CD8-positive, alpha-beta memory T cell (primary cell): ENCODE measurements around the gene RSU1. TPM values are rescaled to one million over a fixed set of nuclear protein-coding genes. Genes with fewer than 3 reads are reported as not detected.

ENCODE experiments used
- CTCF ChIA-PET: fragments of 350-600 bp; sonication (Branson Sonifier 250); formaldehyde crosslinking; loops from one replicate; lab custom pipeline; 2021; ENCODE audit warnings: antibody characterized with exemption; lab: Charles Lee
- POLR2A ChIA-PET: fragments of 350-600 bp; sonication (Branson Sonifier 250); formaldehyde crosslinking; loops from one replicate; lab custom pipeline; 2021; ENCODE audit warnings: antibody characterized with exemption; lab: Charles Lee
- DNase-seq, 5 donors: peaks; one replicate each; pipeline versions ENCODE4 v3.0.0 to v3.0.0-alpha.2; 2020 to 2022; ENCODE audit warnings: mixed read lengths in 1 of 5
- H3K27ac ChIP-seq: one replicate; pipeline ENCODE4 v1.7.0; 2013; ENCODE audit warnings: low read depth, mild to moderate bottlenecking, low read length, moderate library complexity
- H3K27me3 ChIP-seq: 2 replicates; pipeline ENCODE4 v1.7.0; 2013; ENCODE audit warnings: low read length, mild to moderate bottlenecking; ENCODE audit not compliant: insufficient read depth, poor library complexity, severe bottlenecking
- H3K36me3 ChIP-seq: 2 replicates; pipeline ENCODE4 v1.7.0; 2013; ENCODE audit warnings: mild to moderate bottlenecking, low read length, moderate library complexity; ENCODE audit not compliant: insufficient read depth
- H3K4me1 ChIP-seq: 2 replicates; pipeline ENCODE4 v1.7.0; 2013; ENCODE audit warnings: mild to moderate bottlenecking, low read length, moderate library complexity; ENCODE audit not compliant: insufficient read depth
- H3K4me3 ChIP-seq: 2 replicates; pipeline ENCODE4 v1.7.0; 2013; ENCODE audit warnings: mild to moderate bottlenecking, low read length
- H3K9me3 ChIP-seq: 2 replicates; pipeline ENCODE4 v1.7.0; 2013; ENCODE audit warnings: mild to moderate bottlenecking, low read length
- H3K27ac Mint-ChIP-seq, 8 donors: one replicate each; pipeline ENCODE4 v1.8.0; 2020 to 2021; ENCODE audit warnings: mixed read lengths in 8 of 8, mild to moderate bottlenecking in 6 of 8, inconsistent platforms in 3 of 8, moderate library complexity in 3 of 8
- H3K27me3 Mint-ChIP-seq, 2 donors: one replicate each; pipeline ENCODE4 v1.8.0; 2020 to 2021; ENCODE audit warnings: mixed read lengths in 2 of 2, mild to moderate bottlenecking in 1 of 2, moderate library complexity in 1 of 2
- H3K36me3 Mint-ChIP-seq, 3 donors: one replicate each; pipeline ENCODE4 v1.8.0; 2020 to 2021; ENCODE audit warnings: mixed read lengths in 3 of 3, inconsistent platforms in 1 of 3, mild to moderate bottlenecking in 1 of 3
- H3K4me1 Mint-ChIP-seq, 3 donors: one replicate each; pipeline ENCODE4 v1.8.0; 2020 to 2021; ENCODE audit warnings: mixed read lengths in 3 of 3, inconsistent platforms in 1 of 3, mild to moderate bottlenecking in 1 of 3
- H3K4me3 Mint-ChIP-seq, 7 donors: one replicate each; pipeline ENCODE4 v1.8.0; 2020 to 2021; ENCODE audit warnings: mixed read lengths in 7 of 7, mild to moderate bottlenecking in 6 of 7, moderate library complexity in 4 of 7, inconsistent platforms in 2 of 7
- H3K9me3 Mint-ChIP-seq, 5 donors: one replicate each; pipeline ENCODE4 v1.8.0; 2020 to 2022; ENCODE audit warnings: mixed read lengths in 5 of 5, mild to moderate bottlenecking in 3 of 5, moderate library complexity in 2 of 5, inconsistent platforms in 1 of 5
- polyA plus RNA-seq: library from polyadenylated mRNA; unstranded; fragments of 300-500 nt; fragmentation: Illumina TruSeq; gene quantifications from one replicate; pipeline ENCODE4 v1.2.3, GENCODE V29; 2021
- total RNA-seq, 2 experiments: library from RNA; stranded (reverse); gene quantifications; one replicate each; pipeline ENCODE4 v1.2.3, GENCODE V29; 2021

RSU1 gene
- total and polyA plus RNA-seq, 3 experiments from 2014 or later: 66.4 to 132 (median 68.5) TPM

GRCh38 chr10:16794005-16794404, 23.2 kb downstream of the RSU1 start:
- H3K4me3 Mint-ChIP-seq: no peak overlapping the region
- Histone ChIP-seq H3K4me1 (peaks cover under 1% of the 10 kb centered on the region), H3K27me3 (no peaks in the 10 kb centered on the region), H3K27ac (no peak overlapping the region), H3K9me3 (no peaks in the 10 kb centered on the region), H3K4me3 (no peak overlapping the region), H3K36me3 (no peaks in the 10 kb centered on the region)
- POLR2A ChIA-PET: no interaction called here
- no peak for DNase-seq
- peak overlapping the region in 6 of 8 donors; percentile 21 to 71 (median 34) for H3K27ac Mint-ChIP-seq
- H3K36me3 Mint-ChIP-seq: peaks cover 5 to 48% (median 16%) of the 10 kb centered on the region in 3 donors
- H3K9me3 Mint-ChIP-seq: no peaks in the 10 kb centered on the region
- H3K4me1 Mint-ChIP-seq: peaks cover 26 to 50% (median 38%) of the 10 kb centered on the region in 3 donors
- CTCF ChIA-PET: no interaction called here
- H3K27me3 Mint-ChIP-seq: no peaks in the 10 kb centered on the region

GRCh38 chr10:16792675-16793074, 24.5 kb downstream of the RSU1 start:
- CTCF ChIA-PET: no interaction called here
- Mint-ChIP-seq H3K27ac (peak overlapping the region in 1 of 8 donors; percentile 56), H3K4me3 (no peak overlapping the region), H3K9me3 (no peaks in the 10 kb centered on the region), H3K36me3 (peaks cover 5 to 43% (median 16%) of the 10 kb centered on the region in 3 donors), H3K27me3 (no peaks in the 10 kb centered on the region), H3K4me1 (peaks cover 31 to 56% (median 40%) of the 10 kb centered on the region in 3 donors)
- no peak overlapping the region for H3K4me3 ChIP-seq
- no peaks in the 10 kb centered on the region for H3K36me3 ChIP-seq
- H3K4me1 ChIP-seq: peaks cover 14% of the 10 kb centered on the region
- no peaks in the 10 kb centered on the region for H3K9me3 ChIP-seq
- DNase-seq: no peak
- no peak overlapping the region for H3K27ac ChIP-seq
- H3K27me3 ChIP-seq: no peaks in the 10 kb centered on the region
- POLR2A ChIA-PET: no interaction called here

- H3K27me3 ChIP-seq: no peaks in the 10 kb centered on the region
- no peaks in the 10 kb centered on the region for H3K9me3 Mint-ChIP-seq
- no peak for DNase-seq
- H3K27ac Mint-ChIP-seq: peak overlapping the region; percentile 43 to 99 (median 93)
- H3K4me1 Mint-ChIP-seq: peaks cover 28 to 48% (median 41%) of the 10 kb centered on the region in 3 donors
- H3K27ac ChIP-seq: no peak overlapping the region
- no peaks in the 10 kb centered on the region for H3K27me3 Mint-ChIP-seq
- CTCF ChIA-PET: no interaction called here
- POLR2A ChIA-PET: no interaction called here
- peaks cover 26% of the 10 kb centered on the region for H3K4me1 ChIP-seq
- peaks cover 3 to 32% (median 18%) of the 10 kb centered on the region in 3 donors for H3K36me3 Mint-ChIP-seq
- no peaks in the 10 kb centered on the region for H3K36me3 ChIP-seq
- no peaks in the 10 kb centered on the region for H3K9me3 ChIP-seq
- no peak overlapping the region for H3K4me3 ChIP-seq
- H3K4me3 Mint-ChIP-seq: no peak overlapping the region
These were observed 27.5 kb downstream of the RSU1 start for GRCh38 chr10:16789765-16790164.

GRCh38 chr10:16789261-16789660, 28.0 kb downstream of the RSU1 start:
- Mint-ChIP-seq H3K4me3 (no peak overlapping the region), H3K27me3 (no peaks in the 10 kb centered on the region), H3K4me1 (peaks cover 28 to 48% (median 41%) of the 10 kb centered on the region in 3 donors), H3K36me3 (peaks cover 3 to 30% (median 18%) of the 10 kb centered on the region in 3 donors), H3K9me3 (no peaks in the 10 kb centered on the region), H3K27ac (peak overlapping the region in 7 of 8 donors; percentile 54 to 99 (median 95))
- no peak for DNase-seq
- no peaks in the 10 kb centered on the region for H3K9me3 ChIP-seq
- ChIA-PET CTCF (interaction anchor here (1.1 kb wide), 1 partner anchor 12 kb away, joined by 4 read pairs; no protein-coding TSS in a partner anchor), POLR2A (interaction anchor here (1.1 kb wide), 1 partner anchor 440 kb away, joined by 3 read pairs; no protein-coding TSS in a partner anchor)
- peaks cover 26% of the 10 kb centered on the region for H3K4me1 ChIP-seq
- H3K36me3 ChIP-seq: no peaks in the 10 kb centered on the region
- H3K4me3 ChIP-seq: no peak overlapping the region
- no peak overlapping the region for H3K27ac ChIP-seq
- no peaks in the 10 kb centered on the region for H3K27me3 ChIP-seq

- Histone ChIP-seq H3K4me3 (no peak overlapping the region), H3K4me1 (peaks cover 26% of the 10 kb centered on the region), H3K27ac (peak overlapping the region; percentile 86), H3K27me3 (no peaks in the 10 kb centered on the region), H3K9me3 (no peaks in the 10 kb centered on the region), H3K36me3 (no peaks in the 10 kb centered on the region)
- no peak overlapping the region for H3K4me3 Mint-ChIP-seq
- H3K9me3 Mint-ChIP-seq: no peaks in the 10 kb centered on the region
- peak overlapping the region; percentile 91 to 99 (median 96) for H3K27ac Mint-ChIP-seq
- peaks cover 28 to 48% (median 41%) of the 10 kb centered on the region in 3 donors for H3K4me1 Mint-ChIP-seq
- peaks cover 3 to 27% (median 20%) of the 10 kb centered on the region in 3 donors for H3K36me3 Mint-ChIP-seq
- ChIA-PET POLR2A (interaction anchor here (1.1 kb wide), 1 partner anchor 441 kb away, joined by 3 read pairs; no protein-coding TSS in a partner anchor), CTCF (interaction anchor here (1.1 kb wide), 1 partner anchor 11 kb away, joined by 4 read pairs; no protein-coding TSS in a partner anchor)
- DNase-seq: no peak
- no peaks in the 10 kb centered on the region for H3K27me3 Mint-ChIP-seq
These were observed 28.4 kb downstream of the RSU1 start for GRCh38 chr10:16788778-16789177.

- Histone ChIP-seq H3K27me3 (no peaks in the 10 kb centered on the region), H3K4me3 (no peak overlapping the region), H3K4me1 (peaks cover 26% of the 10 kb centered on the region), H3K27ac (peak overlapping the region; percentile 86), H3K36me3 (no peaks in the 10 kb centered on the region), H3K9me3 (no peaks in the 10 kb centered on the region)
- DNase-seq: peak in 2 of 5 donors; percentile 23 to 25
- peaks cover 28 to 42% (median 37%) of the 10 kb centered on the region in 3 donors for H3K4me1 Mint-ChIP-seq
- no peaks in the 10 kb centered on the region for H3K9me3 Mint-ChIP-seq
- H3K36me3 Mint-ChIP-seq: peaks cover 3 to 20% (median 16%) of the 10 kb centered on the region in 3 donors
- ChIA-PET CTCF (interaction anchor here (1.1 kb wide), 1 partner anchor 10 kb away, joined by 4 read pairs; no protein-coding TSS in a partner anchor), POLR2A (interaction anchor here (1.1 kb wide), 1 partner anchor 441 kb away, joined by 3 read pairs; no protein-coding TSS in a partner anchor)
- no peaks in the 10 kb centered on the region for H3K27me3 Mint-ChIP-seq
- peak overlapping the region in 5 of 7 donors; percentile 44 to 70 (median 65) for H3K4me3 Mint-ChIP-seq
- peak overlapping the region; percentile 91 to 99 (median 96) for H3K27ac Mint-ChIP-seq
These were observed 29.1 kb downstream of the RSU1 start for GRCh38 chr10:16788125-16788524.

GRCh38 chr10:16787361-16787791, 29.8 kb downstream of the RSU1 start:
- peaks cover 3 to 19% (median 16%) of the 10 kb centered on the region in 3 donors for H3K36me3 Mint-ChIP-seq
- POLR2A ChIA-PET: no interaction called here

GRCh38 chr10:16780338-16780880, 36.8 kb downstream of the RSU1 start:
- Histone ChIP-seq H3K36me3 (no peaks in the 10 kb centered on the region), H3K27ac (no peak overlapping the region), H3K27me3 (no peaks in the 10 kb centered on the region), H3K4me3 (no peak overlapping the region), H3K4me1 (peaks cover 14% of the 10 kb centered on the region), H3K9me3 (no peaks in the 10 kb centered on the region)
- CTCF ChIA-PET: interaction anchor here (1.4 kb wide), 1 partner anchor 878 kb away, joined by 3 read pairs; no protein-coding TSS in a partner anchor
- POLR2A ChIA-PET: no interaction called here
- Mint-ChIP-seq H3K4me1 (peaks cover 26 to 39% (median 36%) of the 10 kb centered on the region in 3 donors), H3K27ac (peak overlapping the region in 6 of 8 donors; percentile 4 to 76 (median 54)), H3K36me3 (peaks cover 0 to 28% (median 12%) of the 10 kb centered on the region in 3 donors), H3K27me3 (no peaks in the 10 kb centered on the region), H3K4me3 (peak overlapping the region in 1 of 7 donors; percentile 29), H3K9me3 (no peaks in the 10 kb centered on the region)
- DNase-seq: no peak

More at GRCh38 chr10:16787361-16787791, 29.8 kb downstream of the RSU1 start:
- Histone ChIP-seq H3K27ac (peak overlapping the region; percentile 86), H3K36me3 (no peaks in the 10 kb centered on the region), H3K4me1 (peaks cover 26% of the 10 kb centered on the region), H3K4me3 (no peak overlapping the region), H3K9me3 (no peaks in the 10 kb centered on the region), H3K27me3 (no peaks in the 10 kb centered on the region)
- Mint-ChIP-seq H3K4me1 (peaks cover 28 to 41% (median 37%) of the 10 kb centered on the region in 3 donors), H3K27me3 (no peaks in the 10 kb centered on the region), H3K27ac (peak overlapping the region; percentile 91 to 99 (median 96)), H3K4me3 (peak overlapping the region; percentile 2 to 70 (median 61)), H3K9me3 (no peaks in the 10 kb centered on the region)
- CTCF ChIA-PET: no interaction called here
- DNase-seq: peak; percentile 62 to 84 (median 70)
